NT2/D1 (cell line): ENCODE results near the gene LILRB4.

Source experiments
- SUZ12 ChIP-seq: IDR thresholded peaks from 2 replicates; pipeline ENCODE4 v1.6.1; 2011; ENCODE audit not compliant: insufficient read length, insufficient read depth; ENCODE audit errors: extremely low read depth
- YY1 ChIP-seq: IDR thresholded peaks from 2 replicates; pipeline ENCODE4 v1.6.1; 2011; ENCODE audit not compliant: insufficient read length, insufficient read depth
- ZNF274 ChIP-seq: IDR thresholded peaks from 2 replicates; pipeline ENCODE4 v1.6.1; 2011; ENCODE audit warnings: mild to moderate bottlenecking, low read depth, low read length

- TF ChIP-seq ZNF274, result no peak
- TF ChIP-seq YY1, result no peak
- TF ChIP-seq SUZ12, result no peak
These were observed 8.0 kb downstream of the LILRB4 start for GRCh38 chr19:54670576-54671357.
